ENCODE data around the gene ZNF585A.

DNA sequence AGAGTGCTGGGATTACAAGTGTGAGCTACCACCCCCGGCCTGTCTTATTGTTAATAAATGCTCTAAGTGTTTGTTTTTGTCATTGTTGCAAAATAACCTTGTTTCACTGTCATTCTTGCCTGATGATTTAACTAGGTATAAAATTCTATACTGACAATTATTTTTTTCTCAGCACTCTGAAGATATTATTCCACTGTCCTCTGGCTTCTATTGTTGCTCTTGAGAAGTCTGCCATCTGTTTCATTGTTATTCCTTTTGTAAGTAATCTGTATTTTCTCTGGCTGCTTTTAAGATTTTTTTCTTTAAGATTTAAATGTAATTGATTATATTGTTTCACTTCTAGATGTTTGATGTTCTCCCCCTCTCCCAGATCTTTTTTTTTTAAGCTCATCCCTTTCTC lies 76.6 kb downstream of the ZNF585A start:
- TF ChIP-seq POLR2A (IDR thresholded peaks at IDR 0.05) = no peak
- TF ChIP-seq, protein P1, sequence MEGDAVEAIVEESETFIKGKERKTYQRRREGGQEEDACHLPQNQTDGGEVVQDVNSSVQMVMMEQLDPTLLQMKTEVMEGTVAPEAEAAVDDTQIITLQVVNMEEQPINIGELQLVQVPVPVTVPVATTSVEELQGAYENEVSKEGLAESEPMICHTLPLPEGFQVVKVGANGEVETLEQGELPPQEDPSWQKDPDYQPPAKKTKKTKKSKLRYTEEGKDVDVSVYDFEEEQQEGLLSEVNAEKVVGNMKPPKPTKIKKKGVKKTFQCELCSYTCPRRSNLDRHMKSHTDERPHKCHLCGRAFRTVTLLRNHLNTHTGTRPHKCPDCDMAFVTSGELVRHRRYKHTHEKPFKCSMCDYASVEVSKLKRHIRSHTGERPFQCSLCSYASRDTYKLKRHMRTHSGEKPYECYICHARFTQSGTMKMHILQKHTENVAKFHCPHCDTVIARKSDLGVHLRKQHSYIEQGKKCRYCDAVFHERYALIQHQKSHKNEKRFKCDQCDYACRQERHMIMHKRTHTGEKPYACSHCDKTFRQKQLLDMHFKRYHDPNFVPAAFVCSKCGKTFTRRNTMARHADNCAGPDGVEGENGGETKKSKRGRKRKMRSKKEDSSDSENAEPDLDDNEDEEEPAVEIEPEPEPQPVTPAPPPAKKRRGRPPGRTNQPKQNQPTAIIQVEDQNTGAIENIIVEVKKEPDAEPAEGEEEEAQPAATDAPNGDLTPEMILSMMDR (IDR thresholded peaks at IDR 0.05) = no peak
